H9 (cell line): Measurements from ENCODE around the gene KCNIP4. TPM values are rescaled to one million over a fixed set of nuclear protein-coding genes. Genes with fewer than 3 reads are reported as not detected.

Experiments used
- DNase-seq: peaks from one replicate; pipeline ENCODE4 v3.0.0-alpha.2; 2017
- H2AFZ ChIP-seq: one replicate; pipeline ENCODE4 v1.6.1; 2013; ENCODE audit warnings: mild to moderate bottlenecking, low read length, control low read depth, moderate library complexity
- H2AK5ac ChIP-seq: 2 replicates; pipeline ENCODE4 v1.6.1; 2013; ENCODE audit warnings: low read length, control low read depth, mixed read lengths; ENCODE audit not compliant: insufficient read length
- H2BK120ac ChIP-seq: one replicate; pipeline ENCODE4 v1.6.1; 2013; ENCODE audit warnings: low read depth, mild to moderate bottlenecking, low read length, control low read depth, inconsistent platforms; ENCODE audit not compliant: poor library complexity, severe bottlenecking
- H2BK12ac ChIP-seq: 2 replicates; pipeline ENCODE4 v1.6.1; 2013; ENCODE audit warnings: low read length, control low read depth, mixed read lengths, low read depth; ENCODE audit not compliant: insufficient read length
- H2BK15ac ChIP-seq: 2 replicates; pipeline ENCODE4 v1.6.1; 2013; ENCODE audit warnings: low read depth, low read length, control low read depth
- H2BK20ac ChIP-seq: one replicate; pipeline ENCODE4 v1.6.1; 2013; ENCODE audit warnings: low read depth, mild to moderate bottlenecking, low read length, control low read depth, inconsistent platforms; ENCODE audit not compliant: poor library complexity, severe bottlenecking
- H2BK5ac ChIP-seq: 2 replicates; pipeline ENCODE4 v1.6.1; 2013; ENCODE audit warnings: low read length, control low read depth, mixed read lengths; ENCODE audit not compliant: insufficient read length
- H3K14ac ChIP-seq: 2 replicates; pipeline ENCODE4 v1.6.1; 2013; ENCODE audit warnings: low read length, control low read depth; ENCODE audit not compliant: insufficient read depth
- H3K18ac ChIP-seq: 2 replicates; pipeline ENCODE4 v1.6.1; 2013; ENCODE audit warnings: low read depth, mild to moderate bottlenecking, mixed read lengths, low read length, control low read depth; ENCODE audit not compliant: insufficient read length
- H3K23ac ChIP-seq: 2 replicates; pipeline ENCODE4 v1.6.1; 2013; ENCODE audit warnings: low read length, control low read depth, mixed read lengths, low read depth; ENCODE audit not compliant: insufficient read length
- H3K23me2 ChIP-seq: 2 replicates; pipeline ENCODE4 v1.6.1; 2013; ENCODE audit warnings: low read depth, mild to moderate bottlenecking, mixed read lengths, low read length, control low read depth; ENCODE audit not compliant: insufficient read length, poor library complexity, severe bottlenecking
- H3K27ac ChIP-seq: 2 replicates; pipeline ENCODE4 v1.5.1; 2013; ENCODE audit warnings: low read length, control low read depth, mixed read lengths, low read depth; ENCODE audit not compliant: insufficient read length
- H3K27me3 ChIP-seq: 2 replicates; pipeline ENCODE4 v1.6.1; 2013; ENCODE audit warnings: low read length, control low read depth, inconsistent platforms; ENCODE audit not compliant: insufficient read depth
- H3K4ac ChIP-seq: 2 replicates; pipeline ENCODE4 v1.6.1; 2013; ENCODE audit warnings: low read depth, mild to moderate bottlenecking, control low read depth, inconsistent platforms, low read length, moderate library complexity
- H3K4me1 ChIP-seq: 2 replicates; pipeline ENCODE4 v1.6.1; 2013; ENCODE audit warnings: low read length, control low read depth, inconsistent platforms; ENCODE audit not compliant: insufficient read depth
- H3K4me2 ChIP-seq: 2 replicates; pipeline ENCODE4 v1.6.1; 2013; ENCODE audit warnings: low read length, control low read depth, mixed read lengths; ENCODE audit not compliant: insufficient read length, insufficient read depth
- H3K56ac ChIP-seq: 2 replicates; pipeline ENCODE4 v1.6.1; 2013; ENCODE audit warnings: low read depth, mild to moderate bottlenecking, mixed read lengths, low read length, control low read depth; ENCODE audit not compliant: insufficient read length
- H3K79me1 ChIP-seq: 2 replicates; pipeline ENCODE4 v1.6.1; 2013; ENCODE audit warnings: low read depth, mild to moderate bottlenecking, moderate library complexity, low read length, control low read depth, inconsistent platforms; ENCODE audit not compliant: insufficient read depth, poor library complexity, severe bottlenecking
- H3K79me2 ChIP-seq: 2 replicates; pipeline ENCODE4 v1.6.1; 2013; ENCODE audit warnings: low read length, control low read depth, inconsistent platforms; ENCODE audit not compliant: insufficient read depth
- H3K9ac ChIP-seq: 2 replicates; pipeline ENCODE4 v1.6.1; 2013; ENCODE audit warnings: low read length, control low read depth, mixed read lengths; ENCODE audit not compliant: insufficient read length; ENCODE audit errors: extremely low read depth
- H3K9me3 ChIP-seq: one replicate; pipeline ENCODE4 v1.6.1; 2013; ENCODE audit warnings: low read depth, low read length, inconsistent platforms; ENCODE audit not compliant: control insufficient read depth
- H3T11ph ChIP-seq: one replicate; pipeline ENCODE4 v1.6.1; 2013; ENCODE audit warnings: mild to moderate bottlenecking, low read length, control low read depth, inconsistent platforms
- H4K20me1 ChIP-seq: one replicate; pipeline ENCODE4 v1.6.1; 2013; ENCODE audit not compliant: control insufficient read depth, insufficient read length, insufficient read depth
- H4K5ac ChIP-seq: 2 replicates; pipeline ENCODE4 v1.6.1; 2013; ENCODE audit warnings: low read depth, mild to moderate bottlenecking, mixed read lengths, low read length, control low read depth; ENCODE audit not compliant: insufficient read length
- H4K8ac ChIP-seq: replicated peaks from 2 replicates; pipeline ENCODE4 v1.6.1; 2013; ENCODE audit warnings: low read length, control low read depth, mixed read lengths, low read depth; ENCODE audit not compliant: insufficient read length
- H4K91ac ChIP-seq: 2 replicates; pipeline ENCODE4 v1.6.1; 2013; ENCODE audit warnings: low read depth, mild to moderate bottlenecking, moderate library complexity, mixed read lengths, low read length, control low read depth; ENCODE audit not compliant: insufficient read length
- H3K27ac Mint-ChIP-seq, 3 experiments: 2 replicates in 2 of 3; 3 replicates in 1 of 3; pipeline ENCODE4 v1.8.0; 2020 to 2021; ENCODE audit warnings: mixed read lengths in 3 of 3, mild to moderate bottlenecking in 1 of 3, moderate library complexity in 1 of 3
- H3K27me3 Mint-ChIP-seq: 2 replicates; pipeline ENCODE4 v1.8.0; 2021; ENCODE audit warnings: low read depth, mild to moderate bottlenecking, moderate library complexity, mixed read lengths
- H3K36me3 Mint-ChIP-seq, 3 experiments: 2 replicates in 2 of 3; 3 replicates in 1 of 3; pipeline ENCODE4 v1.8.0; 2020 to 2021; ENCODE audit warnings: low read depth in 3 of 3, mixed read lengths in 3 of 3; ENCODE audit not compliant: insufficient read depth in 1 of 3
- H3K4me1 Mint-ChIP-seq, 2 experiments: 2 replicates each; pipeline ENCODE4 v1.8.0; 2020; ENCODE audit warnings: mixed read lengths in 2 of 2
- H3K4me3 Mint-ChIP-seq, 2 experiments: 2 replicates in 1 of 2; 3 replicates in 1 of 2; pipeline ENCODE4 v1.8.0; 2020 to 2021; ENCODE audit warnings: mild to moderate bottlenecking in 2 of 2, mixed read lengths in 2 of 2, moderate library complexity in 1 of 2
- H3K9me3 Mint-ChIP-seq, 2 experiments: 2 replicates in 1 of 2; 3 replicates in 1 of 2; pipeline ENCODE4 v1.8.0; 2020; ENCODE audit warnings: mild to moderate bottlenecking in 2 of 2, mixed read lengths in 2 of 2, moderate library complexity in 1 of 2
- CTCF ChIP-seq: fragments of 200-600 bp; sonication (generic); conservative IDR thresholded peaks from 3 replicates; pipeline ENCODE4 v1.8.0; 2021; ENCODE audit warnings: antibody characterized with exemption, mild to moderate bottlenecking
- WGBS: extraction: QIAGEN DNeasy Blood & Tissue Kit; methylation state at CpG from one replicate; pipeline ENCODE4 v1.1.7; 2013; ENCODE audit warnings: missing lambda C conversion rate, low lambda C conversion rate, mixed read lengths; ENCODE audit not compliant: insufficient read length; ENCODE audit errors: extremely low coverage; 5-methylcytosine and 5-hydroxymethylcytosine counted together
- total RNA-seq: library from RNA; stranded (reverse); gene quantifications from 2 replicates; pipeline ENCODE4 v1.2.1, GENCODE V29; 2021

The KCNIP4 gene
- total RNA-seq, 1 experiment from 2014 or later, result not detected

GRCh38 chr4:20984576-20984836 lies 964.1 kb downstream of the KCNIP4 start:
- no peaks in the 10 kb centered on the region for H3K9me3 Mint-ChIP-seq
- no peaks in the 10 kb centered on the region for H3K23me2 ChIP-seq
- H2BK15ac ChIP-seq, result no peak overlapping the region
- no peak overlapping the region for H4K91ac ChIP-seq
- H3K36me3 Mint-ChIP-seq, result no peaks in the 10 kb centered on the region
- H3K4me1 Mint-ChIP-seq, result peaks cover 29 to 32% of the 10 kb centered on the region in 2 experiments
- no peak overlapping the region for H3K27ac Mint-ChIP-seq
- WGBS, result no CpG with 5 or more reads among the region's 13 CpGs
- no peaks in the 10 kb centered on the region for H3K27me3 ChIP-seq
- H3K9ac ChIP-seq, result no peak overlapping the region
- no peaks in the 10 kb centered on the region for H3K79me2 ChIP-seq
- H2BK12ac ChIP-seq, result no peak overlapping the region
- H3K27ac ChIP-seq, result no peak overlapping the region
- no peak overlapping the region for H2BK120ac ChIP-seq
- H3K23ac ChIP-seq, result no peak overlapping the region
- peaks cover 37% of the 10 kb centered on the region for H3K27me3 Mint-ChIP-seq
- peak overlapping the region; percentile 65 to 75; a peak in 3 of 5 replicates for H3K4me3 Mint-ChIP-seq
- no peaks in the 10 kb centered on the region for H3K9me3 ChIP-seq
- no peaks in the 10 kb centered on the region for H4K20me1 ChIP-seq
- H3K4me1 ChIP-seq, result no peaks in the 10 kb centered on the region
- H2BK20ac ChIP-seq, result no peak overlapping the region
- TF ChIP-seq CTCF, result no peak
- H4K5ac ChIP-seq, result no peak overlapping the region
- no peak overlapping the region for H3K56ac ChIP-seq
- no peak overlapping the region for H3K14ac ChIP-seq
- DNase-seq, result no peak
- H3K79me1 ChIP-seq, result no peaks in the 10 kb centered on the region
- peak overlapping the region; percentile 59 for H3K4me2 ChIP-seq
- H3K4ac ChIP-seq, result no peak overlapping the region
- H4K8ac ChIP-seq, result no peak overlapping the region
- no peak overlapping the region for H3K18ac ChIP-seq
- H3T11ph ChIP-seq, result no peak overlapping the region
- no peak overlapping the region for H2AFZ ChIP-seq
- H2AK5ac ChIP-seq, result no peak overlapping the region
- H2BK5ac ChIP-seq, result no peak overlapping the region
